PC-3 (cell line): ENCODE results near the gene GALNTL6.

Source experiments
- EZH2 ChIP-seq: fragments of 300-600 bp; sonication (generic); IDR thresholded peaks from one replicate; pipeline ENCODE4 v1.6.1; 2017; ENCODE audit warnings: antibody characterized with exemption, mild to moderate bottlenecking, low read length; ENCODE audit not compliant: unreplicated experiment
- EZH2phosphoT487 ChIP-seq: fragments of 300-600 bp; sonication (generic); IDR thresholded peaks from 2 replicates; pipeline ENCODE4 v1.6.1; 2018; ENCODE audit warnings: mild to moderate bottlenecking, antibody characterized with exemption, low read length, borderline replicate concordance
- TF ChIP-seq, protein P1 (sequence below): fragments of 300-600 bp; sonication (generic); conservative IDR thresholded peaks from 2 replicates; pipeline ENCODE4 v1.5.1; 2017; ENCODE audit warnings: antibody characterized with exemption, low read depth, mild to moderate bottlenecking, low read length

DNA sequence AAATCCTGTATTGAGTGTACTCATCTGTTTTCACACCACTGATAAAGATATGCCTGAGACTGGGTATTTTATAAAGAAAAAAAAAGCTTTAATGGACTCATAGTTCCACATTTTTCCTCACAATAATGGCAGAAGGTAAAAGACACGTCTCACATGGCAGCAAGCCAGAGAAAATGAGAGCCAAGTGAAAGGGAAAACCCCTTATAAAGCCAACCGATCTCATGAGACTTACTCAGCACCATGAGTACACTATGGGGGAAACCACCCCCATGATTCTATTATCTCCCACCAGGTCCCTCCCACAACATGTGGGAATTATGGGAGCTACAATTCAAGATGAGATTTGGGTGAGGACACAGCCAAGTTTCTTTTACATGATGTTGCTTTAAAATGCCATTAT, 171.9 kb downstream of the GALNTL6 start:
- TF ChIP-seq, protein P1, sequence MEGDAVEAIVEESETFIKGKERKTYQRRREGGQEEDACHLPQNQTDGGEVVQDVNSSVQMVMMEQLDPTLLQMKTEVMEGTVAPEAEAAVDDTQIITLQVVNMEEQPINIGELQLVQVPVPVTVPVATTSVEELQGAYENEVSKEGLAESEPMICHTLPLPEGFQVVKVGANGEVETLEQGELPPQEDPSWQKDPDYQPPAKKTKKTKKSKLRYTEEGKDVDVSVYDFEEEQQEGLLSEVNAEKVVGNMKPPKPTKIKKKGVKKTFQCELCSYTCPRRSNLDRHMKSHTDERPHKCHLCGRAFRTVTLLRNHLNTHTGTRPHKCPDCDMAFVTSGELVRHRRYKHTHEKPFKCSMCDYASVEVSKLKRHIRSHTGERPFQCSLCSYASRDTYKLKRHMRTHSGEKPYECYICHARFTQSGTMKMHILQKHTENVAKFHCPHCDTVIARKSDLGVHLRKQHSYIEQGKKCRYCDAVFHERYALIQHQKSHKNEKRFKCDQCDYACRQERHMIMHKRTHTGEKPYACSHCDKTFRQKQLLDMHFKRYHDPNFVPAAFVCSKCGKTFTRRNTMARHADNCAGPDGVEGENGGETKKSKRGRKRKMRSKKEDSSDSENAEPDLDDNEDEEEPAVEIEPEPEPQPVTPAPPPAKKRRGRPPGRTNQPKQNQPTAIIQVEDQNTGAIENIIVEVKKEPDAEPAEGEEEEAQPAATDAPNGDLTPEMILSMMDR: no peak
- TF ChIP-seq EZH2: no peak
- TF ChIP-seq EZH2phosphoT487: no peak
